ENCODE measurements around the gene LRTM1. TPM values are rescaled to one million over a fixed set of nuclear protein-coding genes. Genes with fewer than 3 reads are reported as not detected.
A peak's percentile ranks its signal among the peaks of the same experiment; 100 is the strongest.

The LRTM1 gene
- total and polyA plus RNA-seq, 2 of the 13 experiments (the other 11 are each of a cell fraction or from before 2014, with no cell fraction given): not detected

GRCh38 chr3:54892168-54892567 is 35.7 kb downstream of the LRTM1 start:
- H2AFZ ChIP-seq (ENCODE audit: low read length): no peak overlapping the region
- H3K27me3 ChIP-seq (ENCODE audit: control insufficient read depth in 1 of 2, insufficient read depth in 2 of 2, low read length in 2 of 2): peaks cover 0 to 5% of the 10 kb centered on the region in 2 experiments; a peak in 1 of 5 replicates
- H3K79me2 ChIP-seq (ENCODE audit: insufficient read depth, low read length): no peaks in the 10 kb centered on the region
- H3K27ac ChIP-seq (ENCODE audit: extremely low read length, insufficient read depth, low read length): no peak overlapping the region
- no TSS peak for BruUV-seq (replicated peaks)
- H3K4me2 ChIP-seq (ENCODE audit: low read depth, low read length): no peak overlapping the region
- no peaks in the 10 kb centered on the region for H3K9me3 ChIP-seq (ENCODE audit: low read length)
- no peak overlapping the region for H3K9ac ChIP-seq (ENCODE audit: insufficient read depth, low read depth, low read length)
- no peaks in the 10 kb centered on the region for H4K20me1 ChIP-seq (ENCODE audit: insufficient read depth, low read length)
- TF ChIP-seq CBX1 (IDR thresholded peaks at IDR 0.05; ENCODE audit: low read depth): no peak
- no peak for TF ChIP-seq FOXK1 (CRISPR knock-in tag; IDR thresholded peaks at IDR 0.05; ENCODE audit: borderline replicate concordance, low read depth)
- TF ChIP-seq RORA (CRISPR knock-in tag; IDR thresholded peaks at IDR 0.05): no peak
- TF ChIP-seq ZNF784 (CRISPR knock-in tag; IDR thresholded peaks at IDR 0.05; ENCODE audit: borderline replicate concordance): no peak
- TF ChIP-seq ZNF737 (CRISPR knock-in tag; IDR thresholded peaks at IDR 0.05; ENCODE audit: borderline replicate concordance): no peak
- TF ChIP-seq ZNF160 (CRISPR knock-in tag; IDR thresholded peaks at IDR 0.05): no peak
- TF ChIP-seq ZNF547 (CRISPR knock-in tag; IDR thresholded peaks at IDR 0.05): no peak
- FAIRE-seq (no peak), DNase-seq (ENCODE audit: low spot score) (no peak), ATAC-seq (no peak)
- H3K4me3 ChIP-seq (replicated peaks in 1 of 3; ENCODE audit: insufficient read depth in 1 of 3, low read depth in 2 of 3, low read length in 3 of 3): no peak overlapping the region
- in situ Hi-C loops (cut with HindIII; ENCODE audit: extremely low pct_ligation_motif_present, low pct_unique_long_range_greater_than_20kb) (no loop called here), intact Hi-C loops (cut with micrococcal nuclease; ENCODE audit: unreplicated experiment) (no loop called here)
- no peaks in the 10 kb centered on the region for H3K4me1 ChIP-seq (ENCODE audit: insufficient read depth, low read length)
- ChIA-PET POLR2A (no interaction called here), CTCF (ENCODE audit: low intra/inter-chr PET ratio, low total read pairs) (no interaction called here)
- no peaks in the 10 kb centered on the region for H3K36me3 ChIP-seq (replicated peaks in 1 of 2; ENCODE audit: control insufficient read depth in 1 of 2, insufficient read depth in 2 of 2, low read length in 2 of 2)
- 0% methylated on average over 2 of the region's 2 CpGs for WGBS (ENCODE audit: low lambda C conversion rate)

GRCh38 chr3:54891540-54891897 is 36.3 kb downstream of the LRTM1 start:
- Histone ChIP-seq H4K20me1 (ENCODE audit: insufficient read depth, low read length) (no peaks in the 10 kb centered on the region), H3K27ac (ENCODE audit: extremely low read length, insufficient read depth, low read length) (no peak overlapping the region), H3K27me3 (ENCODE audit: control insufficient read depth in 1 of 2, insufficient read depth in 2 of 2, low read length in 2 of 2) (peaks cover 0 to 2% of the 10 kb centered on the region in 2 experiments; a peak in 1 of 5 replicates), H3K9me3 (ENCODE audit: low read length) (no peaks in the 10 kb centered on the region), H2AFZ (ENCODE audit: low read length) (no peak overlapping the region), H3K4me3 (replicated peaks in 1 of 3; ENCODE audit: insufficient read depth in 1 of 3, low read depth in 2 of 3, low read length in 3 of 3) (no peak overlapping the region), H3K4me1 (ENCODE audit: insufficient read depth, low read length) (no peaks in the 10 kb centered on the region), H3K4me2 (ENCODE audit: low read depth, low read length) (no peak overlapping the region), H3K79me2 (ENCODE audit: insufficient read depth, low read length) (no peaks in the 10 kb centered on the region), H3K9ac (ENCODE audit: insufficient read depth, low read depth, low read length) (no peak overlapping the region), H3K36me3 (replicated peaks in 1 of 2; ENCODE audit: control insufficient read depth in 1 of 2, insufficient read depth in 2 of 2, low read length in 2 of 2) (no peaks in the 10 kb centered on the region)
- WGBS (ENCODE audit: low lambda C conversion rate): 0% methylated on average over 4 of the region's 5 CpGs
- intact Hi-C loops (cut with micrococcal nuclease; ENCODE audit: unreplicated experiment): no loop called here
- POLR2A ChIA-PET: no interaction called here
- CTCF ChIA-PET (ENCODE audit: low intra/inter-chr PET ratio, low total read pairs): no interaction called here
- FAIRE-seq (no peak), ATAC-seq (peak; percentile 88), DNase-seq (ENCODE audit: low spot score) (peak; percentile 42)
- BruUV-seq (replicated peaks): no TSS peak
- in situ Hi-C loops (cut with HindIII; ENCODE audit: extremely low pct_ligation_motif_present, low pct_unique_long_range_greater_than_20kb): no loop called here
- TF ChIP-seq ZNF18 (CRISPR knock-in tag; IDR thresholded peaks at IDR 0.05; ENCODE audit: insufficient replicate concordance): no peak
- TF ChIP-seq ATF3 (CRISPR knock-in tag; IDR thresholded peaks at IDR 0.05): peak; percentile 72
- TF ChIP-seq PHF5A (CRISPR knock-in tag; IDR thresholded peaks at IDR 0.05; ENCODE audit: low read depth, unreplicated experiment): no peak
- TF ChIP-seq ZNF124 (CRISPR knock-in tag; IDR thresholded peaks at IDR 0.05): no peak
- TF ChIP-seq FOSL2 (CRISPR knock-in tag; IDR thresholded peaks at IDR 0.05): peak; percentile 92
- TF ChIP-seq POLR2AphosphoS2 (IDR thresholded peaks at IDR 0.05; ENCODE audit: low read depth, low read length): no peak
- no peak for TF ChIP-seq ZNF788 (CRISPR knock-in tag; IDR thresholded peaks at IDR 0.05; ENCODE audit: borderline replicate concordance)
- no peak for TF ChIP-seq MIXL1 (CRISPR knock-in tag; IDR thresholded peaks at IDR 0.05)
- no peak for TF ChIP-seq RNF219 (CRISPR knock-in tag; IDR thresholded peaks at IDR 0.05)

Measured in HepG2 (cell line).